Measurements from ENCODE around the gene PDIA2. TPM values are rescaled to one million over a fixed set of nuclear protein-coding genes. Genes with fewer than 3 reads are reported as not detected.

Gene PDIA2
- total RNA-seq, 1 donor from 2014 or later: 0.96 TPM

DNA sequence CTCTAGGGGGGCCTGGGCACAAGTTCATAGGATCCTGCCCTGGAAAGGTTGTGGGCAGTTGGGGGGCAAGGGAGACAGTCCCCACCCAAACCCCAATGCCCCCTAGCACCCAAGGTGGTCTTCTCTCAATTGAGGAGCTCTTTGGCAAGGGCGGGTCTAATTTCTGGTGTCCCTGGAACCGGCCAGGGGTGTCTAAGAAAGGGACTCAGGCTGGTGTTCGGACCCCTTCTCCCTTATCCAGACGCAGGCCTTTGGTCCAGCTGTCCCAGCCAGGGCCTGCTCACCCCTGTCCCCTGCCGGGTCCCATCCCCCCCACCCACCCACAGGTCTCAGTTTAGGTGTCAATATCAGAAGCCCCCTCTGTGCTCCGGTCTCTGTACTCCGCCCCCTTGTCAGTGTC lies 3.4 kb upstream of the PDIA2 start:
- no peaks in the 10 kb centered on the region for H3K9me3 ChIP-seq
- peaks cover 9% of the 10 kb centered on the region for H3K4me1 ChIP-seq
- DNase-seq (no peak), ATAC-seq (no peak)
- intact Hi-C loops (cut with DNase I): no loop called here
- peaks cover 35% of the 10 kb centered on the region for H3K27me3 ChIP-seq
- TF ChIP-seq, protein P1, sequence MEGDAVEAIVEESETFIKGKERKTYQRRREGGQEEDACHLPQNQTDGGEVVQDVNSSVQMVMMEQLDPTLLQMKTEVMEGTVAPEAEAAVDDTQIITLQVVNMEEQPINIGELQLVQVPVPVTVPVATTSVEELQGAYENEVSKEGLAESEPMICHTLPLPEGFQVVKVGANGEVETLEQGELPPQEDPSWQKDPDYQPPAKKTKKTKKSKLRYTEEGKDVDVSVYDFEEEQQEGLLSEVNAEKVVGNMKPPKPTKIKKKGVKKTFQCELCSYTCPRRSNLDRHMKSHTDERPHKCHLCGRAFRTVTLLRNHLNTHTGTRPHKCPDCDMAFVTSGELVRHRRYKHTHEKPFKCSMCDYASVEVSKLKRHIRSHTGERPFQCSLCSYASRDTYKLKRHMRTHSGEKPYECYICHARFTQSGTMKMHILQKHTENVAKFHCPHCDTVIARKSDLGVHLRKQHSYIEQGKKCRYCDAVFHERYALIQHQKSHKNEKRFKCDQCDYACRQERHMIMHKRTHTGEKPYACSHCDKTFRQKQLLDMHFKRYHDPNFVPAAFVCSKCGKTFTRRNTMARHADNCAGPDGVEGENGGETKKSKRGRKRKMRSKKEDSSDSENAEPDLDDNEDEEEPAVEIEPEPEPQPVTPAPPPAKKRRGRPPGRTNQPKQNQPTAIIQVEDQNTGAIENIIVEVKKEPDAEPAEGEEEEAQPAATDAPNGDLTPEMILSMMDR (IDR thresholded peaks at IDR 0.05): no peak
- H3K36me3 ChIP-seq: no peaks in the 10 kb centered on the region
- no peak overlapping the region for H3K27ac ChIP-seq
- H3K4me3 ChIP-seq: no peak overlapping the region

DNA sequence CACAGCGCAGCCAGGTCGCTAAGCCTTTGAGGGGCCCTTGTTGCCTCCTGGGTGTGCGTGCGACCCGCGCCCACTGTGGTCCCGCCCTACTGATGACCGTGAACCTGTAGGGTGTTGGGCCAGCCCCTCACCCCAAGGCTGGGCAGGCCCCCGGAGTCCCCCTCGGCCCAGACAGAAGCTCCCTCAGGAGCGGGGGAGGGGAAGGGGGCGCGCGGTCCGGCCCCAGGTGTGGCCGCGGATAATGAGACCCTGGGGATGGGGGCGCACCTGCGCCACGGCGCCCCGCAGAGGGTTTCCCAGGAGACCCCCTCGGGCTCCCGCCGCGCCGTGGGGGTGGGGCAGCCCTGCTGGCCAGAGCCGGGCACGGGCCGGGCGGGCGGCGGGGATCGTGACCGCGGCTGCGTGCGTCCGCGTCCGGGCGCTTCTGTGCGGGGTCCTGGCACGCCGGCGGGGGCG lies 2.9 kb upstream of the PDIA2 start:
- intact Hi-C loops (cut with DNase I): no loop called here
- Histone ChIP-seq H3K27me3 (peaks cover 30% of the 10 kb centered on the region), H3K27ac (no peak overlapping the region), H3K4me1 (peaks cover 9% of the 10 kb centered on the region), H3K4me3 (no peak overlapping the region), H3K36me3 (no peaks in the 10 kb centered on the region), H3K9me3 (no peaks in the 10 kb centered on the region)
- ATAC-seq (no peak), DNase-seq (no peak)
- TF ChIP-seq, protein P1 (IDR thresholded peaks at IDR 0.05): no peak

GRCh38 chr16:280552-280951 lies 2.4 kb upstream of the PDIA2 start, which contains the start of gene ARHGDIG:
Gene ARHGDIG (plus strand): TSS chr16:280591. CDS start chr16:280681, 90 bp downstream.
- Histone ChIP-seq H3K4me3 (peak within 1 kb of the TSS; percentile 16), H3K9me3 (no peaks in the 10 kb centered on the region), H3K27ac (no peak within 1 kb of the TSS), H3K36me3 (no peaks in the 10 kb centered on the region), H3K4me1 (peaks cover 9% of the 10 kb centered on the region), H3K27me3 (peaks cover 27% of the 10 kb centered on the region)
- ATAC-seq: no peak
- DNase-seq: no peak
- TF ChIP-seq, protein P1 (IDR thresholded peaks at IDR 0.05): no peak
- intact Hi-C loops (cut with DNase I): no loop called here

- no peak for DNase-seq
- H3K4me1 ChIP-seq: peaks cover 9% of the 10 kb centered on the region
- no peak overlapping the region for H3K27ac ChIP-seq
- no peaks in the 10 kb centered on the region for H3K9me3 ChIP-seq
- peaks cover 27% of the 10 kb centered on the region for H3K27me3 ChIP-seq
- TF ChIP-seq, protein P1 (IDR thresholded peaks at IDR 0.05): no peak
- ATAC-seq: no peak
- peak overlapping the region; percentile 16 for H3K4me3 ChIP-seq
- H3K36me3 ChIP-seq: no peaks in the 10 kb centered on the region
- intact Hi-C loops (cut with DNase I): no loop called here
Measured at GRCh38 chr16:280991-281659, 1.8 kb upstream of the PDIA2 start.

DNA sequence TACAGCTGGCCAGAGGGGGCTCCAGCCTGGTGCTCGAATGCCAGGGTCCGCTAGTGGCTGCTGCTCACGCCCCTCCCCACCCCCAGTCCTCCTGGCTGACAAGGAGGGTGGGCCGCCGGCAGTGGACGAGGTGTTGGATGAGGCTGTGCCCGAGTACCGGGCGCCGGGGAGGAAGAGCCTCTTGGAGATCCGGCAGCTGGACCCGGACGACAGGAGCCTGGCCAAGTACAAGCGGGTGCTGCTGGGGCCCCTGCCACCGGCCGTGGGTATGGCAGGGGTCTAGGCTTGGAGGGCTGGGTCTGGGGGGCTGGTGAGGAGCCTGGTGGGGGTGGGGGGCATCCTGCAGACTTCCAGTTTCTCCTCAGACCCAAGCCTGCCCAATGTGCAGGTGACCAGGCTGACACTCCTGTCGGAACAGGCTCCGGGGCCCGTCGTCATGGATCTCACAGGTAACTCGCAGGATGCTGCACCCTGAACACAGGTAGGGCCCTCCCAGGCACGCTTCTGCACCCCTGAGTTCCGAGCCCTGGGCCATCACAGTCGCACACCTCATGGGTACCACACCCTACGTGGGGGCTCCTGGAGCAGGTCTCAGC lies 1.2 kb upstream of the PDIA2 start:
- H3K9me3 ChIP-seq: no peaks in the 10 kb centered on the region
- H3K36me3 ChIP-seq: no peaks in the 10 kb centered on the region
- H3K4me3 ChIP-seq: no peak overlapping the region
- TF ChIP-seq, protein P1 (IDR thresholded peaks at IDR 0.05): no peak
- intact Hi-C loops (cut with DNase I): no loop called here
- H3K4me1 ChIP-seq: peaks cover 9% of the 10 kb centered on the region
- DNase-seq (no peak), ATAC-seq (no peak)
- H3K27ac ChIP-seq: no peak overlapping the region
- peaks cover 27% of the 10 kb centered on the region for H3K27me3 ChIP-seq
